GM21367 (cell line): ENCODE results near the gene COL4A2.
"Not testable (repeated sequence)": the region's sequence is repeated elsewhere in the genome, so short reads cannot be mapped to it uniquely, and the experiment has no call there.

Experiments
- ATAC-seq: cut with Tn5 transposase; IDR thresholded peaks from one replicate; pipeline ENCODE4 v1.9.1; 2021; ENCODE audit not compliant: unreplicated experiment

The COL4A2 gene

GRCh38 chr13:110486880-110487279, 179.8 kb downstream of the COL4A2 start:
- not testable (repeated sequence) for ATAC-seq

- no peak for ATAC-seq
These were observed 183.1 kb downstream of the COL4A2 start for GRCh38 chr13:110490009-110490770.

- ATAC-seq: no peak
These were observed 185.0 kb downstream of the COL4A2 start for GRCh38 chr13:110491869-110492678.

- ATAC-seq: no peak
These were observed 185.9 kb downstream of the COL4A2 start for GRCh38 chr13:110492679-110493593.

- ATAC-seq: no peak
These were observed 186.5 kb downstream of the COL4A2 start for GRCh38 chr13:110493613-110494012.

GRCh38 chr13:110495376-110495775, 188.3 kb downstream of the COL4A2 start:
- no peak for ATAC-seq

- ATAC-seq: no peak
These were observed 188.8 kb downstream of the COL4A2 start for GRCh38 chr13:110495881-110496280.

GRCh38 chr13:110496281-110496680, 189.2 kb downstream of the COL4A2 start:
- ATAC-seq: no peak

- ATAC-seq: no peak
These were observed 189.9 kb downstream of the COL4A2 start for GRCh38 chr13:110497003-110497402.

- not testable (repeated sequence) for ATAC-seq
These were observed 190.8 kb downstream of the COL4A2 start for GRCh38 chr13:110497896-110498295.

- no peak for ATAC-seq
These were observed 191.2 kb downstream of the COL4A2 start for GRCh38 chr13:110498327-110498726.

GRCh38 chr13:110498765-110499164, 191.7 kb downstream of the COL4A2 start:
- ATAC-seq: no peak

- ATAC-seq: no peak
These were observed 192.7 kb downstream of the COL4A2 start for GRCh38 chr13:110499621-110500281.

GRCh38 chr13:110500341-110500740, 193.3 kb downstream of the COL4A2 start:
- ATAC-seq: no peak

GRCh38 chr13:110501188-110501587, 194.1 kb downstream of the COL4A2 start:
- no peak for ATAC-seq

GRCh38 chr13:110503037-110503901, 196.2 kb downstream of the COL4A2 start:
- ATAC-seq: no peak

GRCh38 chr13:110503979-110504499, 197.0 kb downstream of the COL4A2 start:
- no peak for ATAC-seq

- no peak for ATAC-seq
These were observed 198.5 kb downstream of the COL4A2 start for GRCh38 chr13:110505594-110505993.

- no peak for ATAC-seq
These were observed 199.3 kb downstream of the COL4A2 start for GRCh38 chr13:110506396-110506795.
